B cell (primary cell): Measurements from ENCODE around the gene PLCG1. TPM values are rescaled to one million over a fixed set of nuclear protein-coding genes. Genes with fewer than 3 reads are reported as not detected.
A peak's percentile ranks its signal among the peaks of the same experiment; 100 is the strongest.

Experiments
- ATAC-seq: fragments of 200-7000 bp; cut with Tn5 transposase; one replicate; pipeline ENCODE4 v1.10.0; 2021; ENCODE audit warnings: low read depth, mild to moderate bottlenecking, moderate number of reproducible peaks, moderate library complexity
- CTCF ChIA-PET: fragments of 350-600 bp; sonication (Branson Sonifier 250); formaldehyde crosslinking; loops from one replicate; lab custom pipeline; 2021; ENCODE audit warnings: antibody characterized with exemption, inconsistent platforms; lab: Charles Lee
- POLR2A ChIA-PET: fragments of 350-600 bp; sonication (Branson Sonifier 250); formaldehyde crosslinking; loops from one replicate; lab custom pipeline; 2021; ENCODE audit warnings: antibody characterized with exemption; lab: Charles Lee
- DNase-seq: peaks from one replicate; pipeline ENCODE4 v3.0.0; 2013
- H2AFZ ChIP-seq: 2 replicates; pipeline ENCODE4 v1.6.1; 2012; ENCODE audit warnings: mild to moderate bottlenecking, low read depth, low read length; ENCODE audit not compliant: insufficient read depth, poor library complexity, severe bottlenecking
- H3K27ac ChIP-seq, 2 donors: 1 replicate in 1 of 2; 2 replicates in 1 of 2; pipeline ENCODE4 v1.5.1; 2012 to 2013; ENCODE audit warnings: low read length in 2 of 2, mild to moderate bottlenecking in 2 of 2, moderate library complexity in 1 of 2
- H3K27me3 ChIP-seq, 4 experiments: fragments of 200-600 bp in 1 of 4; sonication (generic) in 1 of 4; replicated peaks in 1 of 4; 1 replicate in 2 of 4; 2 replicates in 2 of 4; pipeline versions ENCODE4 v1.6.1 to v1.7.0; 2013 to 2016; ENCODE audit warnings: low read length in 3 of 4, mild to moderate bottlenecking in 2 of 4, mixed read lengths in 1 of 4, moderate library complexity in 1 of 4; ENCODE audit not compliant: insufficient read depth in 4 of 4, control insufficient read depth in 3 of 4; ENCODE audit errors: control extremely low read depth in 1 of 4
- H3K36me3 ChIP-seq, 2 experiments: replicated peaks in 1 of 2; 1 replicate in 1 of 2; 2 replicates in 1 of 2; pipeline versions ENCODE4 v1.6.1 to v1.7.1; 2013; ENCODE audit warnings: low read length in 1 of 2; ENCODE audit not compliant: insufficient read depth in 2 of 2, control insufficient read depth in 1 of 2; ENCODE audit errors: control extremely low read depth in 1 of 2, extremely low read depth in 1 of 2
- H3K4me1 ChIP-seq, 2 donors: fragments of 200-600 bp in 1 of 2; sonication (generic) in 1 of 2; 1 replicate in 1 of 2; 2 replicates in 1 of 2; pipeline versions ENCODE4 v1.5.1 to v1.6.1; 2013 to 2017; ENCODE audit warnings: low read length in 2 of 2; ENCODE audit not compliant: control insufficient read depth in 2 of 2, insufficient read depth in 2 of 2
- H3K4me2 ChIP-seq: replicated peaks from 2 replicates; pipeline ENCODE3; 2012; ENCODE audit warnings: mild to moderate bottlenecking, low read depth, low read length; ENCODE audit not compliant: poor library complexity, severe bottlenecking
- H3K4me3 ChIP-seq, 5 experiments: fragments of 200-600 bp in 1 of 5; sonication (generic) in 1 of 5; 1 replicate in 3 of 5; 2 replicates in 2 of 5; pipeline versions ENCODE4 v1.5.1 to v1.7.0; 2011 to 2016; ENCODE audit warnings: low read length in 4 of 5, mild to moderate bottlenecking in 4 of 5, low read depth in 2 of 5, control low read depth in 1 of 5, moderate library complexity in 1 of 5; ENCODE audit not compliant: insufficient read depth in 1 of 5; ENCODE audit errors: control extremely low read depth in 1 of 5, extremely low read depth in 1 of 5
- H3K79me2 ChIP-seq: fragments of 200-600 bp; sonication (generic); one replicate; pipeline ENCODE4 v1.6.0; 2016; ENCODE audit warnings: low read length; ENCODE audit not compliant: control insufficient read depth, insufficient read depth
- H3K9ac ChIP-seq: fragments of 200-600 bp; sonication (generic); 2 replicates; pipeline ENCODE4 v1.6.1; 2017; ENCODE audit warnings: mild to moderate bottlenecking, low read length, moderate library complexity
- H3K9me3 ChIP-seq, 3 donors: one replicate each; pipeline versions ENCODE4 v1.6.1 to v1.7.1; 2013; ENCODE audit warnings: low read length in 2 of 3; ENCODE audit not compliant: control insufficient read depth in 2 of 3, insufficient read depth in 1 of 3; ENCODE audit errors: control extremely low read depth in 1 of 3
- H4K20me1 ChIP-seq: 2 replicates; pipeline ENCODE4 v1.6.0; 2012; ENCODE audit warnings: mild to moderate bottlenecking, low read length; ENCODE audit not compliant: insufficient read depth, control insufficient read depth, poor library complexity, severe bottlenecking
- H3K27ac Mint-ChIP-seq: one replicate; pipeline ENCODE4 v1.8.0; 2021; ENCODE audit warnings: mixed read lengths
- H3K27me3 Mint-ChIP-seq: one replicate; pipeline ENCODE4 v1.8.0; 2021; ENCODE audit warnings: mixed read lengths
- H3K4me1 Mint-ChIP-seq: one replicate; pipeline ENCODE4 v1.8.0; 2021; ENCODE audit warnings: mixed read lengths
- H3K4me3 Mint-ChIP-seq: one replicate; pipeline ENCODE4 v1.8.0; 2021; ENCODE audit warnings: mixed read lengths
- H3K9me3 Mint-ChIP-seq: one replicate; pipeline ENCODE4 v1.8.0; 2022; ENCODE audit warnings: mixed read lengths; ENCODE audit not compliant: insufficient read depth
- CTCF ChIP-seq: fragments of 200-600 bp; IDR thresholded peaks from one replicate; pipeline ENCODE4 v1.8.0; 2022; ENCODE audit warnings: antibody characterized with exemption, mild to moderate bottlenecking
- EZH2 ChIP-seq: IDR thresholded peaks from 2 replicates; pipeline ENCODE4 v1.6.1; 2012; ENCODE audit warnings: borderline replicate concordance, low read depth, mild to moderate bottlenecking, moderate library complexity, low read length; ENCODE audit not compliant: insufficient read depth, poor library complexity, severe bottlenecking
- WGBS: methylation state at CpG from one replicate; pipeline ENCODE4 v1.1.5; 2013; ENCODE audit warnings: missing lambda C conversion rate; ENCODE audit not compliant: insufficient coverage; 5-methylcytosine and 5-hydroxymethylcytosine counted together
- intact Hi-C: fragments of 100-400 bp; cut with micrococcal nuclease; formaldehyde crosslinking; loops from one replicate; pipeline ENCODE4 v1.10.0; 2022
- polyA plus RNA-seq: library from polyadenylated mRNA; depleted of rRNA; stranded (reverse); fragments of >200 nt; gene quantifications from 2 replicates; pipeline ENCODE4 v1.2.3, GENCODE V29; 2012
- total RNA-seq, 2 donors: library from RNA; stranded (reverse); fragments of 120-200 nt in 1 of 2; gene quantifications; 1 replicate in 1 of 2; 2 replicates in 1 of 2; pipeline versions ENCODE4 v1.2.3 to v1.2.4, GENCODE V29; 2013 to 2022

PLCG1 gene
- total and polyA plus RNA-seq, 2 donors (not counting 1 experiment from before 2014, with no cell fraction given): 98.7 to 101 TPM

GRCh38 chr20:41174373-41174772 is 37.0 kb downstream of the PLCG1 start:
- no peak overlapping the region for H3K27ac ChIP-seq
- H3K27ac Mint-ChIP-seq: peak overlapping the region; percentile 15
- H4K20me1 ChIP-seq: no peaks in the 10 kb centered on the region
- WGBS: 98% methylated on average over 10 of the region's 10 CpGs
- no peaks in the 10 kb centered on the region for H3K4me1 ChIP-seq
- H3K4me3 Mint-ChIP-seq: no peak overlapping the region
- ATAC-seq (no peak), DNase-seq (no peak)
- H3K9ac ChIP-seq: no peak overlapping the region
- no peaks in the 10 kb centered on the region for H3K9me3 Mint-ChIP-seq
- H3K9me3 ChIP-seq: no peaks in the 10 kb centered on the region
- CTCF ChIA-PET: interaction anchor here (1.4 to 2.9 kb wide), 3 partner anchors 58 to 166 kb away, joined by 8 to 13 read pairs (median 13); partner anchors contain the start of gene LPIN3
- H3K36me3 ChIP-seq: peaks cover 0 to 40% of the 10 kb centered on the region in 2 experiments
- TF ChIP-seq EZH2 (no peak), CTCF (no peak)
- no peaks in the 10 kb centered on the region for H3K4me1 Mint-ChIP-seq
- intact Hi-C loops: no loop called here
- H3K79me2 ChIP-seq: no peaks in the 10 kb centered on the region
- H3K27me3 ChIP-seq: no peaks in the 10 kb centered on the region
- POLR2A ChIA-PET: no interaction called here
- no peaks in the 10 kb centered on the region for H3K27me3 Mint-ChIP-seq
- no peak overlapping the region for H3K4me2 ChIP-seq
- H2AFZ ChIP-seq: no peak overlapping the region
- no peak overlapping the region for H3K4me3 ChIP-seq

GRCh38 chr20:41174782-41175181 is 37.4 kb downstream of the PLCG1 start:
- WGBS: 100% methylated on average over 1 of the region's 2 CpGs
- Histone ChIP-seq H3K4me1 (no peaks in the 10 kb centered on the region), H4K20me1 (no peaks in the 10 kb centered on the region), H3K36me3 (peaks cover 0 to 36% of the 10 kb centered on the region in 2 experiments), H3K9me3 (no peaks in the 10 kb centered on the region), H2AFZ (no peak overlapping the region), H3K27me3 (no peaks in the 10 kb centered on the region), H3K4me2 (no peak overlapping the region), H3K9ac (no peak overlapping the region), H3K4me3 (no peak overlapping the region), H3K79me2 (no peaks in the 10 kb centered on the region), H3K27ac (no peak overlapping the region)
- Mint-ChIP-seq H3K27ac (peak overlapping the region; percentile 15), H3K27me3 (no peaks in the 10 kb centered on the region), H3K4me3 (no peak overlapping the region), H3K9me3 (no peaks in the 10 kb centered on the region), H3K4me1 (no peaks in the 10 kb centered on the region)
- POLR2A ChIA-PET: no interaction called here
- intact Hi-C loops: no loop called here
- no peak for ATAC-seq
- DNase-seq: no peak
- CTCF ChIA-PET: interaction anchor here (1.0 to 2.9 kb wide), 5 partner anchors 16 to 166 kb away, joined by 3 to 13 read pairs (median 8); partner anchors contain the start of gene LPIN3
- TF ChIP-seq EZH2 (no peak), CTCF (no peak)
